HG02973 (cell line): Measurements from ENCODE around the gene GABPB1.

Source experiments
- ATAC-seq: cut with Tn5 transposase; IDR thresholded peaks from one replicate; pipeline ENCODE4 v1.9.1; 2021; ENCODE audit warnings: moderate library complexity; ENCODE audit not compliant: unreplicated experiment

GABPB1 gene

GRCh38 chr15:50345298-50345697, 9.7 kb downstream of the GABPB1 start:
- ATAC-seq = no peak

DNA sequence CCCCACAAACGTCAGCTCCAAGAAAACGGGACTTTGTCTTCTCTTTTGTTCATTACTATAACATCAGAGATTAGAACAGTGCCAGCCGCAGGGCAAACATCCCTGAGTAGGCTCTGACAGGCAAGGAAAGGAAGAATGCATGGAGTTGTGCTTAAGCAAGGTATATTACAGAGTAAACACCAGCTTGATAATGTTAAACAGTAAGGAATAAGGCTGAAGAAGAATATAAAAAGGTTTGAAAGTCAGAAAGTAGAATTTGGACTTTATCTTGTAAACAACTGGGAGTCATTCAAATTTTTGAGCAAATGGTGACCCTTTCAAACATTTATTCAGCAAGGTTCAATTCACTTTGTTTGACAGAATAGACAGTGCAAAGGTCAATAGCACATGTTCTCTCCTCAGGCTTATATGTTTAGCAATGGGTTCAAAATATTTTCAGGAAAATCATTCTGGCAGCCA, 11.0 kb downstream of the GABPB1 start:
- no peak for ATAC-seq

- no peak for ATAC-seq
Observed at GRCh38 chr15:50341616-50342136, 13.3 kb downstream of the GABPB1 start.

- ATAC-seq = no peak
Observed at GRCh38 chr15:50340416-50340815, 14.6 kb downstream of the GABPB1 start.

DNA sequence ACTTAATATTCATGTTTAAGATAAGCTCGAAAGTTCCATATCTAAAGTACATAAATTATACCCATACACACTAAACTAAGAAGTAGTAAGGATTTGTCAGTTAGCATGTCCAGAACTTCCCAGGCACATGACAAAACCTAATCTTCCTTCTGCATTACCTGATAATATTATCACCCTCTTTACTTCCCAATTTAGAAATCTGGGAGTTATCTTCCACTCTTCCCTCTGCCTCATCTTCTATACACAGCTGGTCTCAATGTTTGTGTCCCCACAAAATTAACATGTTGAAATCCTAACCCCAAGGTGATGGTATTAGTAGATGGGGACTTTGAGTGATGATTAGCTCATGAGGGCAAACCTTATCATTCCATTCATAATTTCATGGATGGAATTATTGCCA, 15.3 kb downstream of the GABPB1 start:
- no peak for ATAC-seq

GRCh38 chr15:50335251-50335650, 19.7 kb downstream of the GABPB1 start:
- ATAC-seq = no peak

- no peak for ATAC-seq
Observed at GRCh38 chr15:50333229-50333628, 21.8 kb downstream of the GABPB1 start.

- no peak for ATAC-seq
Observed at GRCh38 chr15:50330921-50331320, 24.1 kb downstream of the GABPB1 start.

DNA sequence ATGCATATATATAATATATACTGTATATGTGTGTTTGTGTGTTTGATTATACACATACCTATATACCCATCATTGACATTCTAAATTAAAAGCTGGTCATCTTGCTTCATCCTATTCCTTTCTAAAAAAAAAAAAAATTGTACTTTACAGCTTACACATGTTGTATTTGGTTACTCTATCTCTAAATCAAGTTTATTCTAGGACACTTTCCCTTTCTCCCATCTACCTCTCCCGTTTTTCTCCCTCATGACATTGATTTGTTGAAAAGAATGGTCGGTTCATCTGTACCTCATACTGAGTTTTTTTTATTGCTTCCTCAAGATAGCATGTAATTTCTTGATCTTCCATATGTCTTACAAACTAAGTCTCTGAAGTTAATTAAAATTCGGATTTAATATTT, 26.9 kb downstream of the GABPB1 start:
- ATAC-seq = no peak

- ATAC-seq = no peak
Observed at GRCh38 chr15:50321680-50322210, 33.3 kb downstream of the GABPB1 start.

- ATAC-seq = no peak
Observed at GRCh38 chr15:50320504-50320903, 34.5 kb downstream of the GABPB1 start.

- no peak for ATAC-seq
Observed at GRCh38 chr15:50318697-50319096, 36.3 kb downstream of the GABPB1 start.

DNA sequence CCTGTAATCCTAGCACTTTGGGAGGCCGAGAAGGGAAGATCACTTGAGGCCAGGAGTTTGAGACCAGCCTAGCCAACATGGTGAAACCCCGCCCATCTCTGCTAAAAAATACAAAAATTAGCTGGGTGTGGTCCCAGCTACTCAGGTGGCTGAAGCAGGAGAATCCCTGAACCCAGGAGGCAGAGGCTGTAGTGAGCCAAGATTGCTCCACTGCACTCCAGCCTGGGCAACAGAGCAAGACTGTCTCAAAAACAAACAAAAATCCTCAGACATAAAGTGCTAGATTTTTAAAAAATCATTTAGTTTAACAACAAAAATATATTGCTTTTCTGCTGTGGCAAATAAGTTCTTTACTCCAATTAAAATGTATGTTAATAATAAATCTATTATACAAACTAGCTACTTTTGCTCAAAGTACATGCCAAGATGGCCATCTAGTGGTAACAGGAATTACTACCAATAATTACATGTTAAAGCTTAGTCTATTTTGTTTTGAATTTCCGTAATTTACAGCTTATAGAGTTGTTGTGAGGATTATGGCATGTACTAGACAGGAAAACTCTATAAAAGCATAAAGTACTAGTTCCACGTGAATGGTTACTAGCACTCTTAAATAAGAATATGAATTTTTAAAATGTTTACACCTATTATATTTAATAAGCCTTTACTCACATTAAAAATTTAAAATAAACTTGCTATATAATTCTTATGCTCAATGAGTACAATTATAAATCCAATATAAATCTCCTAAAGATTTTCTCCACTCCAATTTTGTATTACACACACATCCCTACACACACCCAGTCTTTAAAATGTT, 39.0 kb downstream of the GABPB1 start:
- no peak for ATAC-seq

- no peak for ATAC-seq
Observed at GRCh38 chr15:50312636-50313035, 42.4 kb downstream of the GABPB1 start.

DNA sequence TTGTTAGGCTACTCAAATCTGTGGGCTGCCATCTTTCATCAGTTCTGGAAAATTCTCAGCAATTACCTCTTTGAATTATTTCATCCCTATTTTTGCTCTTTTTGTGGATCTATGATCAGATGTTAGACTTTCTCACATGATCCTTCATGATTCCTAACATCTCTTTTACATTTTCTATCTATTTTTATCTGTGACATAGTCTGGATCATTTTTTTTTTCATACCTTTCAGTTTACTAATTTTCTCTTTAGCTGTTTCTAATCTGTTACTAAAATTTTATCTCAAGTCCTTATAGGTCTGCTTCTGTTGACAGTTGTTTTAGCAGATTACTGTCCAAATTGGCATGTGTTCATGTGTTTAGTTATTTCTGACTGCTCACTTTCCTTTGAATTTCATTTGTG, 47.2 kb downstream of the GABPB1 start:
- no peak for ATAC-seq

- no peak for ATAC-seq
Observed at GRCh38 chr15:50304836-50305235, 50.2 kb downstream of the GABPB1 start.

DNA sequence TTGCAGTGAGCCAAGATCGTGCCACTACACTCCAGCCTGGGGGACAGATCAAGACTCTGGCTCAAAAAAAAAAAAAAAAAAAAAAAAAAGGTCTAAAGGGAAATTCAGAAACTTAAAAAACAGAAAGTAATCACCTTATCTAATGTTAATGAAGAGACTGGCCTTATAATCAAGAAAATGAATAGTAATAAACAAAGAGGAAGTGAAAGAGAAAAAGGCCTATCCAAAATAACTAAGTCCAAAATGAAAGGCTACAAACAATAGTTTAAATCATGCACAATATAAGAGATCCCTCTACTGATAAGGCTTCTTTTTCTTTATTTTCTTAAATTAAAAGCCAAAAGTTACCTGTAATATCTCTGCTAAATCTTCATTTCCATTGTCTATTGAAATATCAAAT, 52.4 kb downstream of the GABPB1 start:
- no peak for ATAC-seq

GRCh38 chr15:50298340-50298739, 56.7 kb downstream of the GABPB1 start:
- no peak for ATAC-seq

GRCh38 chr15:50295966-50296365, 59.0 kb downstream of the GABPB1 start:
- ATAC-seq = no peak

DNA sequence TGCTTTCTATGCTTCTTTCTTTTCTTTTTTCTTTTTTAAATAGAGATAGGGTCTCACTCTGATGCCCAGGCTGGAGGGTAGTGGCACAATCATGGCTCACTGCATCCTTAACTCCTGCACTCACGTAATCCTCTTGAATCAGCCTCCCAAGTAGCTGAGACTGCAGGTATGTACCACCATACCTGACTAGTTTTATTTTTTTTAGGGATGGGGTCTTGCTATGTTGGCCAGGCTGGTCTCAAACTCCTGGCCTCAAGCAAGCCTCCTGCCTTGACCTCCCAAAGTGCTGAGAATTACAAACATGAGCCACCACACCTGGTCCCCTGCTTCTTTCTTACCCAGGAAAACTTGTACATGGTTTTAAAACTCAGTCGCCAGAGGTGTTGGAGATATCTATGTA, 65.2 kb downstream of the GABPB1 start:
- ATAC-seq = no peak

DNA sequence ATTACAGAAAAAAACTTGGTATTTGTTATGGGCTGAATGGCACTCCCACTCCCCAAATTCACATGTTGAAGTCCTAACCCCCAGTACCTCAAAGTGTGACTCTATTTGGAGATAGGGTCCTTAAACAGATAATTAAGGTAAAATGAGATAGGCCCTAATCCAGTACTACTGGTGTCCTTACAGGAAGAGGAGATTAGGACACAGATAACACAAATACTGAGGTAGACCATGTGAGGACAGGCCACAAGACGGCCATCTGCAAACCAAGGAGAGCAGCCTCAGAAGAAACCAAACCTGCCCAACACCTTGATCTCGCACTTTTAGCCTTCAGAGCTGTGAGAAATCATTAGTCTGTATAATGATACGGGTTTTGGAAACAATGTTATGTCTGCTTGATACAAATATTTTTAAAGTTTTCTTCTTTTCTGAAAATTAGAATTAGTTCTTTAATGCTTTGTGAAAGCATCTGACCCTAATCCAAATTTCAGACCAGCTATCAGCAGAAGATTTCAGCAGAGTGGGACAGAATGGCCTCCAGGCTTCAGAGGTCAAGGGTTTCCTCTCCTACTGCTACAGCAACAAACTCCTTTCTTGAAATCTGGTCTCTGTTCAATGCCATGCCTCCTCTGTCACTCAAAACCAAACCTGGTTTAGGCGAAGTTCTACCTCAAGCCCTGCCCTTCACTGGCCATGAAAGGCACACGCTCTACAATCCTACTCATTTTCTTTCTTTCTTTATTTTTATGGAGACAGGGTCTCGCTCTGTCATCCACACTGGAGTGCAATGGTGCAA, 67.5 kb downstream of the GABPB1 start:
- ATAC-seq = no peak

- ATAC-seq = no peak
Observed at GRCh38 chr15:50281427-50281826, 73.6 kb downstream of the GABPB1 start.
